HEK293 (cell line): ENCODE measurements around the gene GRB10.

Experiments used
- GLI2 ChIP-seq: fragments of 450-650 bp; formaldehyde crosslinking; IDR thresholded peaks from 2 replicates; pipeline ENCODE4; 2017; ENCODE audit warnings: missing biosample characterization, missing genetic modification characterization, low read depth, borderline replicate concordance
- GLI4 ChIP-seq: fragments of 450-650 bp; formaldehyde crosslinking; IDR thresholded peaks from 2 replicates; pipeline ENCODE4 v1.5.1; 2016; ENCODE audit warnings: missing biosample characterization, missing genetic modification characterization
- KLF7 ChIP-seq: fragments of 450-650 bp; formaldehyde crosslinking; IDR thresholded peaks from 2 replicates; pipeline ENCODE4 v1.5.1; 2016; ENCODE audit warnings: missing biosample characterization, missing genetic modification characterization, borderline replicate concordance
- ZBTB17 ChIP-seq: fragments of 450-650 bp; formaldehyde crosslinking; IDR thresholded peaks from 2 replicates; pipeline ENCODE4 v1.5.1; 2016; ENCODE audit warnings: missing biosample characterization, missing genetic modification characterization
- ZFP69B ChIP-seq: fragments of 450-650 bp; formaldehyde crosslinking; IDR thresholded peaks from 2 replicates; pipeline ENCODE4 v1.5.1; 2016; ENCODE audit warnings: missing biosample characterization, missing genetic modification characterization
- ZNF10 ChIP-seq: fragments of 450-650 bp; formaldehyde crosslinking; IDR thresholded peaks from 2 replicates; pipeline ENCODE4 v1.5.1; 2017; ENCODE audit warnings: missing biosample characterization, missing genetic modification characterization
- ZNF112 ChIP-seq: fragments of 450-650 bp; formaldehyde crosslinking; IDR thresholded peaks from 2 replicates; pipeline ENCODE4 v1.5.0; 2017; ENCODE audit warnings: missing biosample characterization, missing genetic modification characterization
- ZNF174 ChIP-seq: fragments of 450-650 bp; formaldehyde crosslinking; IDR thresholded peaks from 2 replicates; pipeline ENCODE4 v1.5.0; 2017; ENCODE audit warnings: missing biosample characterization, mild to moderate bottlenecking, missing genetic modification characterization
- ZNF221 ChIP-seq: fragments of 450-650 bp; formaldehyde crosslinking; IDR thresholded peaks from 2 replicates; pipeline ENCODE4 v1.5.1; 2017; ENCODE audit warnings: missing biosample characterization, missing genetic modification characterization, borderline replicate concordance
- ZNF311 ChIP-seq: fragments of 450-650 bp; formaldehyde crosslinking; IDR thresholded peaks from 2 replicates; pipeline ENCODE4 v1.5.1; 2017; ENCODE audit warnings: missing biosample characterization, missing genetic modification characterization, borderline replicate concordance
- ZNF324 ChIP-seq: fragments of 450-650 bp; formaldehyde crosslinking; IDR thresholded peaks from 2 replicates; pipeline ENCODE4 v1.5.1; 2016; ENCODE audit warnings: missing biosample characterization, missing genetic modification characterization
- ZNF335 ChIP-seq: fragments of 450-650 bp; formaldehyde crosslinking; conservative IDR thresholded peaks from 2 replicates; pipeline ENCODE4 v1.5.1; 2016; ENCODE audit warnings: missing biosample characterization, missing genetic modification characterization
- ZNF354C ChIP-seq: fragments of 450-650 bp; formaldehyde crosslinking; IDR thresholded peaks from 2 replicates; pipeline ENCODE4 v1.5.1; 2016; ENCODE audit warnings: missing biosample characterization, missing genetic modification characterization, low read depth, borderline replicate concordance
- ZNF366 ChIP-seq: fragments of 450-650 bp; formaldehyde crosslinking; conservative IDR thresholded peaks from 2 replicates; pipeline ENCODE4 v1.5.1; 2016; ENCODE audit warnings: missing biosample characterization, missing genetic modification characterization
- ZNF391 ChIP-seq: fragments of 450-650 bp; formaldehyde crosslinking; IDR thresholded peaks from 2 replicates; pipeline ENCODE4 v1.5.1; 2016; ENCODE audit warnings: low read depth, missing biosample characterization, missing genetic modification characterization, borderline replicate concordance
- ZNF426 ChIP-seq: fragments of 450-650 bp; formaldehyde crosslinking; IDR thresholded peaks from 2 replicates; pipeline ENCODE4 v1.5.1; 2017; ENCODE audit warnings: missing biosample characterization, missing genetic modification characterization, mild to moderate bottlenecking, inconsistent platforms, moderate library complexity
- ZNF530 ChIP-seq: fragments of 450-650 bp; formaldehyde crosslinking; IDR thresholded peaks from 2 replicates; pipeline ENCODE4 v1.5.1; 2016; ENCODE audit warnings: low read depth, missing biosample characterization, missing genetic modification characterization
- ZNF555 ChIP-seq: fragments of 450-650 bp; formaldehyde crosslinking; conservative IDR thresholded peaks from 2 replicates; pipeline ENCODE4 v1.5.1; 2017; ENCODE audit warnings: missing biosample characterization, mild to moderate bottlenecking, missing genetic modification characterization, inconsistent platforms
- ZNF561 ChIP-seq: fragments of 450-650 bp; IDR thresholded peaks from 2 replicates; pipeline ENCODE4 v1.5.1; 2018; ENCODE audit warnings: missing biosample characterization, missing genetic modification characterization, borderline replicate concordance
- ZNF571 ChIP-seq: fragments of 450-650 bp; formaldehyde crosslinking; IDR thresholded peaks from 2 replicates; pipeline ENCODE4 v1.5.0; 2017; ENCODE audit warnings: missing biosample characterization, missing genetic modification characterization
- ZNF837 ChIP-seq: fragments of 450-650 bp; formaldehyde crosslinking; IDR thresholded peaks from 2 replicates; pipeline ENCODE4 v1.5.1; 2016; ENCODE audit warnings: missing biosample characterization, missing genetic modification characterization
- ZNF843 ChIP-seq: fragments of 450-650 bp; formaldehyde crosslinking; IDR thresholded peaks from 2 replicates; pipeline ENCODE4 v1.5.1; 2016; ENCODE audit warnings: missing biosample characterization, missing genetic modification characterization
- TF ChIP-seq, protein P1 (sequence below): fragments of 450-650 bp; formaldehyde crosslinking; IDR thresholded peaks from 2 replicates; pipeline ENCODE4 v1.5.1; 2016; ENCODE audit warnings: missing biosample characterization, missing genetic modification characterization
- TF ChIP-seq, protein P2 (sequence below): fragments of 450-650 bp; formaldehyde crosslinking; conservative IDR thresholded peaks from 2 replicates; pipeline ENCODE4 v1.5.1; 2016; ENCODE audit warnings: low read depth, missing biosample characterization, missing genetic modification characterization
- TF ChIP-seq, protein P3 (sequence below): fragments of 450-650 bp; formaldehyde crosslinking; IDR thresholded peaks from 2 replicates; pipeline ENCODE4 v1.5.1; 2017; ENCODE audit warnings: missing biosample characterization, missing genetic modification characterization
- TF ChIP-seq, protein P4 (sequence below): fragments of 450-650 bp; formaldehyde crosslinking; IDR thresholded peaks from 2 replicates; pipeline ENCODE4 v1.5.1; 2016; ENCODE audit warnings: missing biosample characterization, missing genetic modification characterization
- TF ChIP-seq, protein P5 (sequence below): IDR thresholded peaks from 2 replicates; pipeline ENCODE4 v1.6.1; 2011; ENCODE audit warnings: mild to moderate bottlenecking, low read depth, low read length, borderline replicate concordance
- TF ChIP-seq, protein P6 (sequence below): fragments of 450-650 bp; formaldehyde crosslinking; IDR thresholded peaks from 2 replicates; pipeline ENCODE4 v1.5.1; 2016; ENCODE audit warnings: missing biosample characterization, missing genetic modification characterization
- TF ChIP-seq, protein P7 (sequence below): fragments of 450-650 bp; formaldehyde crosslinking; IDR thresholded peaks from 2 replicates; pipeline ENCODE4 v1.5.1; 2016; ENCODE audit warnings: missing biosample characterization, missing genetic modification characterization

GRB10 gene

DNA sequence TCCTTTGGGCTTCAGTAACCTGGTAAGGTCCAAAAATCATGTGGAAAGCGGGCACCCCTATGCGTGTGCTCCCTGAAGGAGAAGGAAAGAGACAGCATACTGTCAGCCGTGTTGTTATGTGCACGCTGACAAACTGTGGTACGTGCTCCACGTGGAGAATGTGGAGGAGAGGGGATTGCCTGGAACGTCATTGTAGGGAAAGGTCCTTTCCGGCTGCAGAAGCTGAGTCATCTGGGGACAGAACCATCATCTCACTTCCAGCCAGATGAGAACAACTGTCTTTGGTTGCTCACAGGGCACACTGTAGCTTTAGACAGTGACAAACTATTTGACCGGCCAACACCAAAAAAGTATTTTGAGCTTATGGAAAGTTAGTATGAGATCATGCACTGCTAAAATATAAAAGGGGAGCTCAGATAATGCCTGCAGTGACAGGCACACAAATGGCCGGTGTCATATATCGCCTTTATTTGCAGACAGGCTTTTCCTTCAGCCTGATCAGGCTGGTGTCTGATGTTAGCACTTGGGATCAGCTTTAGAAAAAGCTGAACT is 38.8 kb upstream of the GRB10 start (continued):
- TF ChIP-seq, protein P1, sequence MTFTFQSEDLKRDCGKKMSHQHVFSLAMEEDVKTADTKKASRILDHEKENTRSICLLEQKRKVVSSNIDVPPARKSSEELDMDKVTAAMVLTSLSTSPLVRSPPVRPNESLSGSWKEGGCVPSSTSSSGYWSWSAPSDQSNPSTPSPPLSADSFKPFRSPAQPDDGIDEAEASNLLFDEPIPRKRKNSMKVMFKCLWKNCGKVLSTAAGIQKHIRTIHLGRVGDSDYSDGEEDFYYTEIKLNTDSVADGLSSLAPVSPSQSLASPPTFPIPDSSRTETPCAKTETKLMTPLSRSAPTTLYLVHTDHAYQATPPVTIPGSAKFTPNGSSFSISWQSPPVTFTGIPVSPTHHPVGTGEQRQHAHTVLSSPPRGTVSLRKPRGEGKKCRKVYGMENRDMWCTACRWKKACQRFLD (tag by site-specific recombination), result no peak
- TF ChIP-seq ZNF843 (no peak), ZNF391 (tag by site-specific recombination) (no peak), ZNF555 (tag by site-specific recombination) (no peak), ZNF112 (tag by site-specific recombination) (no peak), GLI2 (tag by site-specific recombination) (no peak), ZNF174 (no peak), ZNF324 (tag by site-specific recombination) (no peak), ZNF426 (tag by site-specific recombination) (no peak), ZBTB17 (peak; percentile 73), ZNF571 (tag by site-specific recombination) (no peak), ZNF335 (tag by site-specific recombination) (peak; percentile 93), ZNF311 (tag by site-specific recombination) (no peak), GLI4 (tag by site-specific recombination) (no peak), ZNF366 (tag by site-specific recombination) (peak; percentile 56; the same call in 1 of the 2 replicates), ZNF221 (tag by site-specific recombination) (no peak), ZNF561 (tag by site-specific recombination) (no peak), KLF7 (tag by site-specific recombination) (no peak), ZNF10 (no peak), ZNF530 (tag by site-specific recombination) (no peak), ZFP69B (tag by site-specific recombination) (no peak), ZNF837 (tag by site-specific recombination) (no peak), ZNF354C (tag by site-specific recombination) (no peak)
- TF ChIP-seq, protein P2, sequence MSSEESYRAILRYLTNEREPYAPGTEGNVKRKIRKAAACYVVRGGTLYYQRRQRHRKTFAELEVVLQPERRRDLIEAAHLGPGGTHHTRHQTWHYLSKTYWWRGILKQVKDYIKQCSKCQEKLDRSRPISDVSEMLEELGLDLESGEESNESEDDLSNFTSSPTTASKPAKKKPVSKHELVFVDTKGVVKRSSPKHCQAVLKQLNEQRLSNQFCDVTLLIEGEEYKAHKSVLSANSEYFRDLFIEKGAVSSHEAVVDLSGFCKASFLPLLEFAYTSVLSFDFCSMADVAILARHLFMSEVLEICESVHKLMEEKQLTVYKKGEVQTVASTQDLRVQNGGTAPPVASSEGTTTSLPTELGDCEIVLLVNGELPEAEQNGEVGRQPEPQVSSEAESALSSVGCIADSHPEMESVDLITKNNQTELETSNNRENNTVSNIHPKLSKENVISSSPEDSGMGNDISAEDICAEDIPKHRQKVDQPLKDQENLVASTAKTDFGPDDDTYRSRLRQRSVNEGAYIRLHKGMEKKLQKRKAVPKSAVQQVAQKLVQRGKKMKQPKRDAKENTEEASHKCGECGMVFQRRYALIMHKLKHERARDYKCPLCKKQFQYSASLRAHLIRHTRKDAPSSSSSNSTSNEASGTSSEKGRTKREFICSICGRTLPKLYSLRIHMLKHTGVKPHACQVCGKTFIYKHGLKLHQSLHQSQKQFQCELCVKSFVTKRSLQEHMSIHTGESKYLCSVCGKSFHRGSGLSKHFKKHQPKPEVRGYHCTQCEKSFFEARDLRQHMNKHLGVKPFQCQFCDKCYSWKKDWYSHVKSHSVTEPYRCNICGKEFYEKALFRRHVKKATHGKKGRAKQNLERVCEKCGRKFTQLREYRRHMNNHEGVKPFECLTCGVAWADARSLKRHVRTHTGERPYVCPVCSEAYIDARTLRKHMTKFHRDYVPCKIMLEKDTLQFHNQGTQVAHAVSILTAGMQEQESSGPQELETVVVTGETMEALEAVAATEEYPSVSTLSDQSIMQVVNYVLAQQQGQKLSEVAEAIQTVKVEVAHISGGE, result no peak
- TF ChIP-seq, protein P3, sequence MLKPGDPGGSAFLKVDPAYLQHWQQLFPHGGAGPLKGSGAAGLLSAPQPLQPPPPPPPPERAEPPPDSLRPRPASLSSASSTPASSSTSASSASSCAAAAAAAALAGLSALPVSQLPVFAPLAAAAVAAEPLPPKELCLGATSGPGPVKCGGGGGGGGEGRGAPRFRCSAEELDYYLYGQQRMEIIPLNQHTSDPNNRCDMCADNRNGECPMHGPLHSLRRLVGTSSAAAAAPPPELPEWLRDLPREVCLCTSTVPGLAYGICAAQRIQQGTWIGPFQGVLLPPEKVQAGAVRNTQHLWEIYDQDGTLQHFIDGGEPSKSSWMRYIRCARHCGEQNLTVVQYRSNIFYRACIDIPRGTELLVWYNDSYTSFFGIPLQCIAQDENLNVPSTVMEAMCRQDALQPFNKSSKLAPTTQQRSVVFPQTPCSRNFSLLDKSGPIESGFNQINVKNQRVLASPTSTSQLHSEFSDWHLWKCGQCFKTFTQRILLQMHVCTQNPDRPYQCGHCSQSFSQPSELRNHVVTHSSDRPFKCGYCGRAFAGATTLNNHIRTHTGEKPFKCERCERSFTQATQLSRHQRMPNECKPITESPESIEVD (tag by site-specific recombination), result peak; percentile 66
- TF ChIP-seq, protein P4, sequence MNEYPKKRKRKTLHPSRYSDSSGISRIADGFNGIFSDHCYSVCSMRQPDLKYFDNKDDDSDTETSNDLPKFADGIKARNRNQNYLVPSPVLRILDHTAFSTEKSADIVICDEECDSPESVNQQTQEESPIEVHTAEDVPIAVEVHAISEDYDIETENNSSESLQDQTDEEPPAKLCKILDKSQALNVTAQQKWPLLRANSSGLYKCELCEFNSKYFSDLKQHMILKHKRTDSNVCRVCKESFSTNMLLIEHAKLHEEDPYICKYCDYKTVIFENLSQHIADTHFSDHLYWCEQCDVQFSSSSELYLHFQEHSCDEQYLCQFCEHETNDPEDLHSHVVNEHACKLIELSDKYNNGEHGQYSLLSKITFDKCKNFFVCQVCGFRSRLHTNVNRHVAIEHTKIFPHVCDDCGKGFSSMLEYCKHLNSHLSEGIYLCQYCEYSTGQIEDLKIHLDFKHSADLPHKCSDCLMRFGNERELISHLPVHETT (tag by site-specific recombination), result no peak
- TF ChIP-seq, protein P5, sequence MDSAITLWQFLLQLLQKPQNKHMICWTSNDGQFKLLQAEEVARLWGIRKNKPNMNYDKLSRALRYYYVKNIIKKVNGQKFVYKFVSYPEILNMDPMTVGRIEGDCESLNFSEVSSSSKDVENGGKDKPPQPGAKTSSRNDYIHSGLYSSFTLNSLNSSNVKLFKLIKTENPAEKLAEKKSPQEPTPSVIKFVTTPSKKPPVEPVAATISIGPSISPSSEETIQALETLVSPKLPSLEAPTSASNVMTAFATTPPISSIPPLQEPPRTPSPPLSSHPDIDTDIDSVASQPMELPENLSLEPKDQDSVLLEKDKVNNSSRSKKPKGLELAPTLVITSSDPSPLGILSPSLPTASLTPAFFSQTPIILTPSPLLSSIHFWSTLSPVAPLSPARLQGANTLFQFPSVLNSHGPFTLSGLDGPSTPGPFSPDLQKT, result no peak
- TF ChIP-seq, protein P6, sequence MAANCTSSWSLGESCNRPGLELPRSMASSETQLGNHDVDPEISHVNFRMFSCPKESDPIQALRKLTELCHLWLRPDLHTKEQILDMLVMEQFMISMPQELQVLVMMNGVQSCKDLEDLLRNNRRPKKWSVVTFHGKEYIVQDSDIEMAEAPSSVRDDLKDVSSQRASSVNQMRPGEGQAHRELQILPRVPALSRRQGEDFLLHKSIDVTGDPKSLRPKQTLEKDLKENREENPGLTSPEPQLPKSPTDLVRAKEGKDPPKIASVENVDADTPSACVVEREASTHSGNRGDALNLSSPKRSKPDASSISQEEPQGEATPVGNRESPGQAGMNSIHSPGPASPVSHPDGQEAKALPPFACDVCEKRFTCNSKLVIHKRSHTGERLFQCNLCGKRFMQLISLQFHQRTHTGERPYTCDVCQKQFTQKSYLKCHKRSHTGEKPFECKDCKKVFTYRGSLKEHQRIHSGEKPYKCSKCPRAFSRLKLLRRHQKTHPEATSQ (tag by site-specific recombination), result no peak
- TF ChIP-seq, protein P7, sequence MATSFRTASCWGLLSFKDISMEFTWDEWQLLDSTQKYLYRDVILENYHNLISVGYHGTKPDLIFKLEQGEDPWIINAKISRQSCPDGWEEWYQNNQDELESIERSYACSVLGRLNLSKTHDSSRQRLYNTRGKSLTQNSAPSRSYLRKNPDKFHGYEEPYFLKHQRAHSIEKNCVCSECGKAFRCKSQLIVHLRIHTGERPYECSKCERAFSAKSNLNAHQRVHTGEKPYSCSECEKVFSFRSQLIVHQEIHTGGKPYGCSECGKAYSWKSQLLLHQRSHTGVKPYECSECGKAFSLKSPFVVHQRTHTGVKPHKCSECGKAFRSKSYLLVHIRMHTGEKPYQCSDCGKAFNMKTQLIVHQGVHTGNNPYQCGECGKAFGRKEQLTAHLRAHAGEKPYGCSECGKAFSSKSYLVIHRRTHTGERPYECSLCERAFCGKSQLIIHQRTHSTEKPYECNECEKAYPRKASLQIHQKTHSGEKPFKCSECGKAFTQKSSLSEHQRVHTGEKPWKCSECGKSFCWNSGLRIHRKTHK (tag by site-specific recombination), result no peak
